ENCODE data around the gene DTHD1. TPM values are rescaled to one million over a fixed set of nuclear protein-coding genes. Genes with fewer than 3 reads are reported as not detected.

Gene DTHD1
- polyA plus RNA-seq, 1 donor (not counting 4 experiments of a cell fraction or from before 2014, with no cell fraction given): not detected

GRCh38 chr4:36327400-36327799 is 46.0 kb downstream of the DTHD1 start:
- dilution Hi-C loops (cut with MboI; ENCODE audit: extremely low pct_ligation_motif_present, low sequenced_read_pairs): no loop called here
- no peak for FAIRE-seq
- Histone ChIP-seq H3K36me3 (ENCODE audit: control insufficient read depth in 2 of 2, extremely low read depth in 1 of 2, insufficient read depth in 2 of 2, low read length in 2 of 2) (no peaks in the 10 kb centered on the region), H3K9ac (ENCODE audit: control insufficient read depth, extremely low read depth, insufficient read depth, low read length) (no peak overlapping the region), H3K4me2 (ENCODE audit: control insufficient read depth, extremely low read depth, insufficient read depth, low read depth, low read length) (no peak overlapping the region), H4K20me1 (ENCODE audit: control insufficient read depth, extremely low read depth, insufficient read depth, low read length) (no peaks in the 10 kb centered on the region), H3K27me3 (ENCODE audit: control insufficient read depth, extremely low read depth, insufficient read depth, low read length) (no peaks in the 10 kb centered on the region), H3K27ac (ENCODE audit: control insufficient read depth, insufficient read depth, low read length) (no peak overlapping the region), H2AFZ (ENCODE audit: control insufficient read depth, low read length) (no peak overlapping the region), H3K4me3 (ENCODE audit: control insufficient read depth in 2 of 3, extremely low read depth in 1 of 3, insufficient read depth in 2 of 3, low read depth in 1 of 3, low read length in 3 of 3) (no peak overlapping the region), H3K4me1 (ENCODE audit: control insufficient read depth, extremely low read depth, insufficient read depth, low read length) (no peaks in the 10 kb centered on the region), H3K9me1 (ENCODE audit: control insufficient read depth, extremely low read depth, insufficient read depth, low read length) (no peaks in the 10 kb centered on the region), H3K9me3 (ENCODE audit: control insufficient read depth, low read depth, low read length) (no peaks in the 10 kb centered on the region), H3K79me2 (ENCODE audit: control insufficient read depth, insufficient read depth, low read length) (no peaks in the 10 kb centered on the region)
- no peak for TF ChIP-seq CTCF (optimal IDR thresholded peaks at IDR 0.05 in 1 of 3, IDR thresholded peaks at IDR 0.05 in 1 of 3, conservative IDR thresholded peaks at IDR 0.05 in 1 of 3; ENCODE audit: extremely low read depth in 1 of 3, insufficient read depth in 2 of 3, low read length in 3 of 3)
- TF ChIP-seq EZH2 (IDR thresholded peaks at IDR 0.05; ENCODE audit: low read length): no peak
- no peak for DNase-seq (ENCODE audit: low read depth, low spot score)

GRCh38 chr4:36328130-36328529 is 46.7 kb downstream of the DTHD1 start:
- FAIRE-seq (no peak), DNase-seq (ENCODE audit: low read depth, low spot score) (no peak)
- Histone ChIP-seq H3K36me3 (ENCODE audit: control insufficient read depth in 2 of 2, extremely low read depth in 1 of 2, insufficient read depth in 2 of 2, low read length in 2 of 2) (no peaks in the 10 kb centered on the region), H3K4me1 (ENCODE audit: control insufficient read depth, extremely low read depth, insufficient read depth, low read length) (no peaks in the 10 kb centered on the region), H3K79me2 (ENCODE audit: control insufficient read depth, insufficient read depth, low read length) (no peaks in the 10 kb centered on the region), H3K27me3 (ENCODE audit: control insufficient read depth, extremely low read depth, insufficient read depth, low read length) (no peaks in the 10 kb centered on the region), H3K9ac (ENCODE audit: control insufficient read depth, extremely low read depth, insufficient read depth, low read length) (no peak overlapping the region), H3K9me1 (ENCODE audit: control insufficient read depth, extremely low read depth, insufficient read depth, low read length) (no peaks in the 10 kb centered on the region), H3K9me3 (ENCODE audit: control insufficient read depth, low read depth, low read length) (no peaks in the 10 kb centered on the region), H3K4me2 (ENCODE audit: control insufficient read depth, extremely low read depth, insufficient read depth, low read depth, low read length) (no peak overlapping the region), H3K4me3 (ENCODE audit: control insufficient read depth in 2 of 3, extremely low read depth in 1 of 3, insufficient read depth in 2 of 3, low read depth in 1 of 3, low read length in 3 of 3) (no peak overlapping the region), H3K27ac (ENCODE audit: control insufficient read depth, insufficient read depth, low read length) (no peak overlapping the region), H2AFZ (ENCODE audit: control insufficient read depth, low read length) (no peak overlapping the region), H4K20me1 (ENCODE audit: control insufficient read depth, extremely low read depth, insufficient read depth, low read length) (no peaks in the 10 kb centered on the region)
- dilution Hi-C loops (cut with MboI; ENCODE audit: extremely low pct_ligation_motif_present, low sequenced_read_pairs): no loop called here
- no peak for TF ChIP-seq CTCF (optimal IDR thresholded peaks at IDR 0.05 in 1 of 3, IDR thresholded peaks at IDR 0.05 in 1 of 3, conservative IDR thresholded peaks at IDR 0.05 in 1 of 3; ENCODE audit: extremely low read depth in 1 of 3, insufficient read depth in 2 of 3, low read length in 3 of 3)
- TF ChIP-seq EZH2 (IDR thresholded peaks at IDR 0.05; ENCODE audit: low read length): no peak

Measured in keratinocyte (primary cell).